HCT116 (cell line): Measurements from ENCODE around the gene OSBPL5. TPM values are rescaled to one million over a fixed set of nuclear protein-coding genes. Genes with fewer than 3 reads are reported as not detected.

Source experiments
- ATAC-seq: fragments of 200-7000 bp; cut with Tn5 transposase; 2 replicates; pipeline ENCODE4 v1.9.1; 2020; ENCODE audit warnings: mild to moderate bottlenecking, moderate library complexity
- BruUV-seq: library from RNA; stranded (reverse); fragments of 400-500 nt; replicated peaks from 2 replicates; lab custom pipeline; 2021; lab: Mats Ljungman, UMichigan
- CTCF ChIA-PET: fragments of 300-600 bp; sonication (Branson Sonifier 250); formaldehyde crosslinking; loops from one replicate; lab custom pipeline; 2021; ENCODE audit warnings: antibody characterized with exemption; lab: Charles Lee
- POLR2A ChIA-PET: fragments of 300-600, 350-600 bp; sonication (Branson Sonifier 250); formaldehyde crosslinking; loops from one replicate; lab custom pipeline; 2021; ENCODE audit warnings: antibody characterized with exemption; lab: Charles Lee
- RAD21 ChIA-PET, 2 experiments: fragments of 300-600 bp; sonication (Branson Sonifier 250); formaldehyde crosslinking; loops; one replicate each; lab custom pipeline; 2023; ENCODE audit warnings: low total read pairs in 2 of 2; ENCODE audit not compliant: uncharacterized antibody in 2 of 2, unreplicated experiment in 2 of 2, low non-redundant PET in 1 of 2; lab: Charles Lee
- DNase-seq: peaks from one replicate; pipeline ENCODE4 v3.0.0-alpha.2; 2010; ENCODE audit warnings: low read depth, low spot score
- H2AFZ ChIP-seq: fragments of 200-600 bp; shearing (Covaris generic), sonication (generic); 2 replicates; pipeline ENCODE4 v1.6.1; 2017; ENCODE audit warnings: low read depth, mixed run types, mixed read lengths, antibody characterized with exemption, low read length; ENCODE audit not compliant: poor library complexity, severe bottlenecking
- H3K27ac ChIP-seq: 2 replicates; pipeline ENCODE4 v1.5.1; 2012; ENCODE audit warnings: low read depth, low read length
- H3K27me3 ChIP-seq: fragments of 200-600 bp; sonication (generic); 2 replicates; pipeline ENCODE4 v1.6.1; 2016; ENCODE audit warnings: mixed run types, low read length, mixed read lengths; ENCODE audit not compliant: insufficient read depth
- H3K36me3 ChIP-seq, 2 experiments: fragments of 200-500 bp in 1 of 2; fragments of 200-600 bp in 1 of 2; sonication (Bioruptor generic) in 1 of 2; sonication (generic) in 1 of 2; 2 replicates each; pipeline versions ENCODE4 v1.5.1 to v1.6.1; 2014 to 2016; ENCODE audit warnings: low read length in 2 of 2, inconsistent platforms in 1 of 2, mixed read lengths in 1 of 2, mixed run types in 1 of 2; ENCODE audit not compliant: insufficient read depth in 2 of 2, control insufficient read depth in 1 of 2
- H3K4me1 ChIP-seq, 2 experiments: fragments of 200-600 bp in 1 of 2; sonication (generic) in 1 of 2; 2 replicates each; pipeline versions ENCODE4 v1.5.1 to v1.6.1; 2012 to 2017; ENCODE audit warnings: low read length in 2 of 2, inconsistent platforms in 1 of 2, mild to moderate bottlenecking in 1 of 2, mixed read lengths in 1 of 2, mixed run types in 1 of 2, moderate library complexity in 1 of 2; ENCODE audit not compliant: insufficient read depth in 2 of 2, control insufficient read depth in 1 of 2
- H3K4me2 ChIP-seq: fragments of 200-600 bp; sonication (generic); 2 replicates; pipeline ENCODE4 v1.6.1; 2017; ENCODE audit warnings: mixed run types, low read length, mixed read lengths
- H3K4me3 ChIP-seq, 2 experiments: fragments of 200-600 bp in 1 of 2; sonication (generic) in 1 of 2; replicated peaks in 1 of 2; 2 replicates each; pipeline ENCODE4 v1.5.1; 2011 to 2016; ENCODE audit warnings: low read length in 2 of 2, control low read depth in 1 of 2, low read depth in 1 of 2, mild to moderate bottlenecking in 1 of 2, mixed read lengths in 1 of 2, mixed run types in 1 of 2
- H3K79me2 ChIP-seq: fragments of 200-600 bp; sonication (generic); 2 replicates; pipeline ENCODE4 v1.6.1; 2017; ENCODE audit warnings: mild to moderate bottlenecking, mixed run types, low read length, moderate library complexity, mixed read lengths; ENCODE audit not compliant: insufficient read depth
- H3K9ac ChIP-seq: fragments of 200-600 bp; sonication (generic); 2 replicates; pipeline ENCODE4 v1.6.1; 2016; ENCODE audit warnings: low read length, mixed read lengths
- H3K9me2 ChIP-seq: fragments of 200-600 bp; sonication (generic), shearing (Covaris generic); 2 replicates; pipeline ENCODE4 v1.6.1; 2017; ENCODE audit warnings: mixed run types, mild to moderate bottlenecking, moderate library complexity; ENCODE audit not compliant: insufficient read depth
- H3K9me3 ChIP-seq, 2 experiments: fragments of 200-500 bp in 1 of 2; fragments of 200-600 bp in 1 of 2; sonication (Bioruptor generic) in 1 of 2; sonication (generic) in 1 of 2; 2 replicates each; pipeline ENCODE4 v1.6.1; 2014 to 2017; ENCODE audit warnings: low read length in 2 of 2, mixed read lengths in 2 of 2, inconsistent platforms in 1 of 2, low read depth in 1 of 2, mild to moderate bottlenecking in 1 of 2, mixed run types in 1 of 2, moderate library complexity in 1 of 2; ENCODE audit not compliant: control insufficient read depth in 1 of 2, insufficient read depth in 1 of 2
- H4K20me1 ChIP-seq: fragments of 200-600 bp; sonication (generic), shearing (Covaris generic); 2 replicates; pipeline ENCODE4 v1.6.1; 2017; ENCODE audit warnings: mixed run types, mild to moderate bottlenecking, moderate library complexity; ENCODE audit not compliant: insufficient read depth
- CBX3 ChIP-seq: IDR thresholded peaks from 2 replicates; pipeline ENCODE4 v1.6.1; 2012; ENCODE audit warnings: low read depth
- CEBPB ChIP-seq: IDR thresholded peaks from 2 replicates; pipeline ENCODE4 v1.6.1; 2012; ENCODE audit warnings: low read depth
- EGR1 ChIP-seq: IDR thresholded peaks from 2 replicates; pipeline ENCODE4 v1.6.1; 2012; ENCODE audit warnings: low read depth
- ELF1 ChIP-seq: IDR thresholded peaks from 2 replicates; pipeline ENCODE4 v1.6.1; 2012; ENCODE audit warnings: low read depth, borderline replicate concordance
- EZH2 ChIP-seq: fragments of 200-600 bp; sonication (generic); IDR thresholded peaks from 2 replicates; pipeline ENCODE4 v1.6.1; 2017; ENCODE audit warnings: antibody characterized with exemption, mixed run types
- EZH2phosphoT487 ChIP-seq: fragments of 200-600 bp; IDR thresholded peaks from 2 replicates; pipeline ENCODE4 v1.6.1; 2018; ENCODE audit warnings: antibody characterized with exemption, borderline replicate concordance
- JUND ChIP-seq: IDR thresholded peaks from 2 replicates; pipeline ENCODE4 v1.6.1; 2012
- SIN3A ChIP-seq: IDR thresholded peaks from 2 replicates; pipeline ENCODE4 v1.6.1; 2012; ENCODE audit warnings: low read depth
- SRF ChIP-seq: IDR thresholded peaks from 2 replicates; pipeline ENCODE4 v1.6.1; 2012; ENCODE audit warnings: low read depth
- TCF7L2 ChIP-seq: IDR thresholded peaks from 2 replicates; pipeline ENCODE4 v1.7.0; 2011; ENCODE audit warnings: borderline replicate concordance, inconsistent platforms; ENCODE audit not compliant: insufficient read depth, insufficient read length; ENCODE audit errors: extremely low read depth
- YY1 ChIP-seq: IDR thresholded peaks from 2 replicates; pipeline ENCODE4 v1.6.1; 2011; ENCODE audit warnings: low read length, low read depth, moderate library complexity, mild to moderate bottlenecking; ENCODE audit not compliant: insufficient replicate concordance; ENCODE audit errors: extremely low read depth
- ZFX ChIP-seq: fragments of 450-650 bp; IDR thresholded peaks from 2 replicates; pipeline ENCODE4 v1.6.1; 2017
- intact Hi-C: fragments of 100-400 bp; cut with micrococcal nuclease; formaldehyde crosslinking; loops from 2 replicates; pipeline ENCODE4 v1.10.0; 2022
- total RNA-seq: library from RNA; stranded (reverse); gene quantifications from one replicate; pipeline ENCODE4 v1.2.1, GENCODE V29; 2021; ENCODE audit not compliant: unreplicated experiment
- TF ChIP-seq, protein P1 (sequence below), 3 experiments: fragments of 200-600 bp in 1 of 3; sonication (generic) in 1 of 3; IDR thresholded peaks in 2 of 3; conservative IDR thresholded peaks in 1 of 3; 2 replicates each; pipeline ENCODE4 v1.5.1; 2012 to 2017; ENCODE audit warnings: low read depth in 2 of 3, low read length in 2 of 3, antibody characterized with exemption in 1 of 3, borderline replicate concordance in 1 of 3, control low read depth in 1 of 3, mild to moderate bottlenecking in 1 of 3, mixed read lengths in 1 of 3, mixed run types in 1 of 3, moderate library complexity in 1 of 3; ENCODE audit not compliant: insufficient read depth in 1 of 3
- TF ChIP-seq, protein P2 (sequence below): IDR thresholded peaks from 2 replicates; pipeline ENCODE4 v1.6.1; 2012; ENCODE audit warnings: low read depth
- TF ChIP-seq, protein P3 (sequence below): IDR thresholded peaks from 2 replicates; pipeline ENCODE4 v1.6.1; 2012
- TF ChIP-seq, protein P4 (sequence below): IDR thresholded peaks from 2 replicates; pipeline ENCODE4 v1.6.1; 2012

OSBPL5 gene
- total RNA-seq, 1 experiment from 2014 or later: 44.2 TPM

DNA sequence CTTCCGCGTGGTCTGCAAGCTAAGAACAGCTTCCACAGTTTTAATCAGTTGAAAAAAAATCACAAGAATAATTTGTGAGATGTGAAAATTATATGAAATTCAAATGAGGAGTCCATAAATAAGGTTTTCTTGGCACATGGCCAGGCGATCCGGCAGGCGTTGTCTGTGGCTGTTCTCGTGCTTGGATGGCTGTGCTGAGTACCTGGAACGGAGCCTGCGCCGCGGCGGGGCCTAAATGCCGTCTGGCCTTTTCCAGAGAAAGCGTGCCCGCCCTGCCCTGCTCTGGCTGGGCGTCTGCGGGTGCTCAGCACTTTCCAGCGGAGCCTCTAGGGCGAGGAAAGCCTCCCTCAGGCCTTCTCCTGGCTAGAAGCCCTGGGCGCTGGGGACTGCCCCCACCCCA lies 41.8 kb downstream of the OSBPL5 start:
- no peaks in the 10 kb centered on the region for H3K9me2 ChIP-seq
- peaks cover 2 to 17% of the 10 kb centered on the region in 2 experiments; a peak in 1 of 4 replicates for H3K36me3 ChIP-seq
- H3K79me2 ChIP-seq: peaks cover 26% of the 10 kb centered on the region
- intact Hi-C loops: no loop called here
- H3K4me2 ChIP-seq: no peak overlapping the region
- no peak overlapping the region for H3K4me3 ChIP-seq
- H2AFZ ChIP-seq: no peak overlapping the region
- H4K20me1 ChIP-seq: no peaks in the 10 kb centered on the region
- H3K27ac ChIP-seq: peak overlapping the region; percentile 14; the same call in 1 of the 2 replicates
- no peaks in the 10 kb centered on the region for H3K27me3 ChIP-seq
- ATAC-seq: no peak
- no TSS peak for BruUV-seq
- ChIA-PET POLR2A (no interaction called here), CTCF (no interaction called here), RAD21 (no interaction called here)
- TF ChIP-seq, protein P1, sequence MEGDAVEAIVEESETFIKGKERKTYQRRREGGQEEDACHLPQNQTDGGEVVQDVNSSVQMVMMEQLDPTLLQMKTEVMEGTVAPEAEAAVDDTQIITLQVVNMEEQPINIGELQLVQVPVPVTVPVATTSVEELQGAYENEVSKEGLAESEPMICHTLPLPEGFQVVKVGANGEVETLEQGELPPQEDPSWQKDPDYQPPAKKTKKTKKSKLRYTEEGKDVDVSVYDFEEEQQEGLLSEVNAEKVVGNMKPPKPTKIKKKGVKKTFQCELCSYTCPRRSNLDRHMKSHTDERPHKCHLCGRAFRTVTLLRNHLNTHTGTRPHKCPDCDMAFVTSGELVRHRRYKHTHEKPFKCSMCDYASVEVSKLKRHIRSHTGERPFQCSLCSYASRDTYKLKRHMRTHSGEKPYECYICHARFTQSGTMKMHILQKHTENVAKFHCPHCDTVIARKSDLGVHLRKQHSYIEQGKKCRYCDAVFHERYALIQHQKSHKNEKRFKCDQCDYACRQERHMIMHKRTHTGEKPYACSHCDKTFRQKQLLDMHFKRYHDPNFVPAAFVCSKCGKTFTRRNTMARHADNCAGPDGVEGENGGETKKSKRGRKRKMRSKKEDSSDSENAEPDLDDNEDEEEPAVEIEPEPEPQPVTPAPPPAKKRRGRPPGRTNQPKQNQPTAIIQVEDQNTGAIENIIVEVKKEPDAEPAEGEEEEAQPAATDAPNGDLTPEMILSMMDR (IDR thresholded peaks at IDR 0.05 in 2 of 3, conservative IDR thresholded peaks at IDR 0.05 in 1 of 3; ENCODE audit: borderline replicate concordance in 1 of 3, insufficient read depth in 1 of 3, low read depth in 2 of 3, low read length in 2 of 3): no peak
- TF ChIP-seq CBX3 (no peak), CEBPB (no peak), SRF (no peak)
- H3K9me3 ChIP-seq: no peaks in the 10 kb centered on the region
- DNase-seq: no peak
- no peak overlapping the region for H3K9ac ChIP-seq
- peaks cover 22 to 41% of the 10 kb centered on the region in 2 experiments for H3K4me1 ChIP-seq

DNA sequence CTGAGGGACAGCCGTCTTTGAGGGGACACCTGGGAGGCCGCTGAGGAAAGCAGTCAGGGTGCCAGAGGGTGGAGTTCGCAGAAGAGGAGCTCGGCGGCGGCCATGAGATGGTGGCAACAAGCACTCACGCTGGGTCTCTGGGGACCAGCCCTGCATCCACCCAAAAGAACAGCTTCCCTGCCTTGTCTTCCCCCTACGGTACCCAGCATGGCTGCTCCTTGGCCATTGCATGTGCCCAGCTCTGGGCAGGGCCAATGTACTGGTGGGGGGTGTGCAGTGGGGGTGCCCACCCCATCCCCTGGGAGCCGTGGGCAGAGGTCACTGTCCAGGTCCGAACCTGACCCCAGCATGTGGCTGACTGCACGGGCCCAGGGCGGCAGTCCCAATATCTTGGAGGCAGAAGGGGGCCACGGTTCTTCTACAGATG lies 42.3 kb downstream of the OSBPL5 start:
- Histone ChIP-seq H3K27me3 (no peaks in the 10 kb centered on the region), H3K9me2 (no peaks in the 10 kb centered on the region), H3K4me1 (peaks cover 22 to 41% of the 10 kb centered on the region in 2 experiments), H2AFZ (no peak overlapping the region), H3K27ac (no peak overlapping the region), H3K36me3 (peaks cover 2 to 21% of the 10 kb centered on the region in 2 experiments; a peak in 1 of 4 replicates), H4K20me1 (no peaks in the 10 kb centered on the region), H3K79me2 (peaks cover 26% of the 10 kb centered on the region), H3K9me3 (no peaks in the 10 kb centered on the region), H3K4me2 (no peak overlapping the region), H3K4me3 (no peak overlapping the region), H3K9ac (no peak overlapping the region)
- ATAC-seq: no peak
- CTCF ChIA-PET: no interaction called here
- BruUV-seq: no TSS peak
- intact Hi-C loops: no loop called here
- POLR2A ChIA-PET: no interaction called here
- DNase-seq: no peak
- RAD21 ChIA-PET: no interaction called here
- TF ChIP-seq, protein P2, sequence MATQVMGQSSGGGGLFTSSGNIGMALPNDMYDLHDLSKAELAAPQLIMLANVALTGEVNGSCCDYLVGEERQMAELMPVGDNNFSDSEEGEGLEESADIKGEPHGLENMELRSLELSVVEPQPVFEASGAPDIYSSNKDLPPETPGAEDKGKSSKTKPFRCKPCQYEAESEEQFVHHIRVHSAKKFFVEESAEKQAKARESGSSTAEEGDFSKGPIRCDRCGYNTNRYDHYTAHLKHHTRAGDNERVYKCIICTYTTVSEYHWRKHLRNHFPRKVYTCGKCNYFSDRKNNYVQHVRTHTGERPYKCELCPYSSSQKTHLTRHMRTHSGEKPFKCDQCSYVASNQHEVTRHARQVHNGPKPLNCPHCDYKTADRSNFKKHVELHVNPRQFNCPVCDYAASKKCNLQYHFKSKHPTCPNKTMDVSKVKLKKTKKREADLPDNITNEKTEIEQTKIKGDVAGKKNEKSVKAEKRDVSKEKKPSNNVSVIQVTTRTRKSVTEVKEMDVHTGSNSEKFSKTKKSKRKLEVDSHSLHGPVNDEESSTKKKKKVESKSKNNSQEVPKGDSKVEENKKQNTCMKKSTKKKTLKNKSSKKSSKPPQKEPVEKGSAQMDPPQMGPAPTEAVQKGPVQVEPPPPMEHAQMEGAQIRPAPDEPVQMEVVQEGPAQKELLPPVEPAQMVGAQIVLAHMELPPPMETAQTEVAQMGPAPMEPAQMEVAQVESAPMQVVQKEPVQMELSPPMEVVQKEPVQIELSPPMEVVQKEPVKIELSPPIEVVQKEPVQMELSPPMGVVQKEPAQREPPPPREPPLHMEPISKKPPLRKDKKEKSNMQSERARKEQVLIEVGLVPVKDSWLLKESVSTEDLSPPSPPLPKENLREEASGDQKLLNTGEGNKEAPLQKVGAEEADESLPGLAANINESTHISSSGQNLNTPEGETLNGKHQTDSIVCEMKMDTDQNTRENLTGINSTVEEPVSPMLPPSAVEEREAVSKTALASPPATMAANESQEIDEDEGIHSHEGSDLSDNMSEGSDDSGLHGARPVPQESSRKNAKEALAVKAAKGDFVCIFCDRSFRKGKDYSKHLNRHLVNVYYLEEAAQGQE: no peak
- TF ChIP-seq JUND (no peak), ZFX (no peak), TCF7L2 (no peak), YY1 (no peak), EGR1 (no peak), EZH2phosphoT487 (no peak), EZH2 (no peak), SIN3A (no peak), ELF1 (no peak), SRF (no peak)
- TF ChIP-seq, protein P3, sequence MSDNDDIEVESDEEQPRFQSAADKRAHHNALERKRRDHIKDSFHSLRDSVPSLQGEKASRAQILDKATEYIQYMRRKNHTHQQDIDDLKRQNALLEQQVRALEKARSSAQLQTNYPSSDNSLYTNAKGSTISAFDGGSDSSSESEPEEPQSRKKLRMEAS: no peak
- TF ChIP-seq, protein P4, sequence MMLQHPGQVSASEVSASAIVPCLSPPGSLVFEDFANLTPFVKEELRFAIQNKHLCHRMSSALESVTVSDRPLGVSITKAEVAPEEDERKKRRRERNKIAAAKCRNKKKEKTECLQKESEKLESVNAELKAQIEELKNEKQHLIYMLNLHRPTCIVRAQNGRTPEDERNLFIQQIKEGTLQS: no peak
